Kidney epithelial cell (primary cell): ENCODE results near the gene TARBP1. TPM values are rescaled to one million over a fixed set of nuclear protein-coding genes. Genes with fewer than 3 reads are reported as not detected.
"Not testable (repeated sequence)": the region's sequence is repeated elsewhere in the genome, so short reads cannot be mapped to it uniquely, and the experiment has no call there.

ENCODE experiments used
- DNase-seq: peaks from one replicate; pipeline ENCODE4 v3.0.0-alpha.2; 2010; ENCODE audit warnings: low read depth
- H3K27me3 ChIP-seq: 2 replicates; pipeline ENCODE4 v1.6.0; 2011; ENCODE audit warnings: low read length; ENCODE audit not compliant: control insufficient read depth, insufficient read depth
- H3K36me3 ChIP-seq: 2 replicates; pipeline ENCODE4 v1.5.1; 2011; ENCODE audit warnings: low read length; ENCODE audit not compliant: control insufficient read depth, insufficient read depth
- H3K4me3 ChIP-seq: 2 replicates; pipeline ENCODE4 v1.5.1; 2011; ENCODE audit warnings: low read depth, mild to moderate bottlenecking, control low read depth, low read length
- total RNA-seq: library from RNA; depleted of rRNA; stranded (reverse); fragments of >200 nt; gene quantifications from 2 replicates; pipeline ENCODE4 v1.2.3, GENCODE V29; 2015
- TF ChIP-seq, protein P1 (sequence below): IDR thresholded peaks from 2 replicates; pipeline ENCODE4 v1.5.1; 2011; ENCODE audit warnings: mild to moderate bottlenecking, moderate library complexity, low read length, control low read depth, inconsistent platforms; ENCODE audit not compliant: insufficient read depth, poor library complexity, severe bottlenecking

Gene TARBP1
- total RNA-seq, 1 donor from 2014 or later: 22.1 TPM

DNA sequence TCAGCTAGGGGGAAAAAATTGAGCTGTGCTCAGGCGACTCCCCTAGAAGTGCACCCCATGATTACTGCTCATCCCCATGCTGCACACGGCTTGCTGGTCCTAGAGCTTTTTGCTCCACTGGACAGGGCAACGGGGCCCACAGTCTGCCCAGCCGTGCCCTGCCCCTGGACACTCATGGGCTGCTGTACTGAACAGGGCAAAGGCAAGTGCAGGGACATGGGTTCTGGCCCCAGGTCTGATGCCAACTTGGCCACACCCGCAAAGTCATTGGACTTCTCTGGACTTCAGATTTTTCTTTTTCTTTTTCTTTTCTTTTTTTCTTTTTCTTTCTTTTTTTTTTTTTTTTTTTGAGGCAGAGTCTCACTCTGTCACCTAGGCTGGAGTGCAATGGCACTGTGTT lies 42.9 kb upstream of the TARBP1 start:
- Histone ChIP-seq H3K27me3 (no peaks in the 10 kb centered on the region), H3K36me3 (no peaks in the 10 kb centered on the region), H3K4me3 (no peak overlapping the region)
- TF ChIP-seq, protein P1, sequence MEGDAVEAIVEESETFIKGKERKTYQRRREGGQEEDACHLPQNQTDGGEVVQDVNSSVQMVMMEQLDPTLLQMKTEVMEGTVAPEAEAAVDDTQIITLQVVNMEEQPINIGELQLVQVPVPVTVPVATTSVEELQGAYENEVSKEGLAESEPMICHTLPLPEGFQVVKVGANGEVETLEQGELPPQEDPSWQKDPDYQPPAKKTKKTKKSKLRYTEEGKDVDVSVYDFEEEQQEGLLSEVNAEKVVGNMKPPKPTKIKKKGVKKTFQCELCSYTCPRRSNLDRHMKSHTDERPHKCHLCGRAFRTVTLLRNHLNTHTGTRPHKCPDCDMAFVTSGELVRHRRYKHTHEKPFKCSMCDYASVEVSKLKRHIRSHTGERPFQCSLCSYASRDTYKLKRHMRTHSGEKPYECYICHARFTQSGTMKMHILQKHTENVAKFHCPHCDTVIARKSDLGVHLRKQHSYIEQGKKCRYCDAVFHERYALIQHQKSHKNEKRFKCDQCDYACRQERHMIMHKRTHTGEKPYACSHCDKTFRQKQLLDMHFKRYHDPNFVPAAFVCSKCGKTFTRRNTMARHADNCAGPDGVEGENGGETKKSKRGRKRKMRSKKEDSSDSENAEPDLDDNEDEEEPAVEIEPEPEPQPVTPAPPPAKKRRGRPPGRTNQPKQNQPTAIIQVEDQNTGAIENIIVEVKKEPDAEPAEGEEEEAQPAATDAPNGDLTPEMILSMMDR: no peak
- no peak for DNase-seq

- Histone ChIP-seq H3K4me3 (no peak overlapping the region), H3K36me3 (no peaks in the 10 kb centered on the region), H3K27me3 (no peaks in the 10 kb centered on the region)
- no peak for DNase-seq
- TF ChIP-seq, protein P1: no peak
Observed at GRCh38 chr1:234520908-234521817, 42.2 kb upstream of the TARBP1 start.

- TF ChIP-seq, protein P1: no peak
- no peaks in the 10 kb centered on the region for H3K36me3 ChIP-seq
- no peak for DNase-seq
- H3K4me3 ChIP-seq: no peak overlapping the region
- no peaks in the 10 kb centered on the region for H3K27me3 ChIP-seq
Observed at GRCh38 chr1:234519506-234519905, 40.5 kb upstream of the TARBP1 start.

GRCh38 chr1:234518876-234519275 lies 39.9 kb upstream of the TARBP1 start:
- H3K36me3 ChIP-seq: no peaks in the 10 kb centered on the region
- TF ChIP-seq, protein P1: no peak

GRCh38 chr1:234518086-234518485 lies 39.1 kb upstream of the TARBP1 start:
- H3K27me3 ChIP-seq, DNase-seq, H3K4me3 ChIP-seq: not testable (repeated sequence)

More at GRCh38 chr1:234518876-234519275, 39.9 kb upstream of the TARBP1 start:
- no peak overlapping the region for H3K4me3 ChIP-seq
- no peaks in the 10 kb centered on the region for H3K27me3 ChIP-seq
- DNase-seq: no peak

GRCh38 chr1:234517110-234517802 lies 38.3 kb upstream of the TARBP1 start:
- TF ChIP-seq, protein P1: no peak

More at GRCh38 chr1:234518086-234518485, 39.1 kb upstream of the TARBP1 start:
- H3K36me3 ChIP-seq: not testable (repeated sequence)

More at GRCh38 chr1:234517110-234517802, 38.3 kb upstream of the TARBP1 start:
- Histone ChIP-seq H3K27me3 (no peaks in the 10 kb centered on the region), H3K4me3 (no peak overlapping the region), H3K36me3 (no peaks in the 10 kb centered on the region)
- no peak for DNase-seq
